Measurements from ENCODE around the gene FICD. TPM values are rescaled to one million over a fixed set of nuclear protein-coding genes. Genes with fewer than 3 reads are reported as not detected.

FICD gene
- total RNA-seq, 1 donor from 2014 or later: 3.8 TPM

DNA sequence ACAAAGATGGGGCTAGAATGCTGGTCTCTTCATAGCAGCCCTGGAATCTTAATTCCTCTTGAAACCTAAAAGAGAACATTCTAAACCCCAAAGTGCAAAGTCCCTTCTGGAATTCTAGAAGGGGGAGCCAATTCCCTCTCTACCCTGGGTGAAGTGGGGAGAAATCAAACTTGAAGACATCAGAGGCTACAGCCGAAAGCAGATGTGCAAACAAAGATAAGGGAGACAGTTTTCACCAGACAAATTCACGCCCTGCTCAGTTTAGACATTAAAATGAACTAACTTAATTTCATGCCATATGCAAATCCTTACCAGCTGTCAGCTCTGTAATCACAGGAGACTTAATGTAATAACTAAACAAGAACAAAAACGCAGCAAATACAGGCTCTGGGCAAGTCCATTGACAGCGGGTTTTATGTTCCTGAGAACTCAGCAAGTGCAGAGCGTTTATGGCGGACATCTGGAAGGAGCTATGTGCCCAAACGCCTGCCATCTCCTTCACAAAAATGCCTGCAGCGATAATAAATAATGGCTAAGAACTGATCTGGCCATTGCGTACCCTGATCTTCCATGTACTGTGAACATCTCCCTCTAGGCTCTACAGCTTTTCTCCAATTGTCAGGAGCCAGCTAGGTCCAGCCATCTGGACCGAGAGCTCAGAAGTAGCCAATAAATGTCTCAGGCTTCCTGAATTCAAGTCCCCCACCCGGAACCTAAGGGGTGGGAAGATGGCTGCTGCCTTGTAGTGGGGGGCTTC, 19.1 kb upstream of the FICD start:
- intact Hi-C loops (cut with DNase I): no loop called here

DNA sequence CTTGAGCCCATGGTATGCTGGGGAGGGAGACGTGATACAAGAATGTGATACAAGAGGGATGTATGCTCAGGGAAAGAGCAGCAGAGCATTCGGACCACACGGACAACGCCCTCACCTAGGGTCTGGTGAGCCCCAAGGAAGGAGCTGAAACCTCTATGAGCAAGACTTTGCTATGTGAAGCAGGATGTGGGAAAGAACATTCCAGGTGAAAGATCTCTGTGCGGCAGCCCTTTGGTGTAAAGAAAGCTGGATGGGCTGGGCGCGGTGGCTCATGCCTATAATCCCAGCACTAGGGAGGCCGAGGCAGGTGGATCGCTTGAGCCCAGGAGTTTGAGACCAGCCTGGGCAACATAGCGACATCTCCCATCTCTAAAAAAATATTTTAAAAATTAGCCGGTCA, 16.9 kb upstream of the FICD start:
- DNase-seq (ENCODE audit: low spot score): no peak
- intact Hi-C loops (cut with DNase I): no loop called here

More for the DNA sequence above, 19.1 kb upstream of the FICD start:
- DNase-seq (ENCODE audit: low spot score): no peak

DNA sequence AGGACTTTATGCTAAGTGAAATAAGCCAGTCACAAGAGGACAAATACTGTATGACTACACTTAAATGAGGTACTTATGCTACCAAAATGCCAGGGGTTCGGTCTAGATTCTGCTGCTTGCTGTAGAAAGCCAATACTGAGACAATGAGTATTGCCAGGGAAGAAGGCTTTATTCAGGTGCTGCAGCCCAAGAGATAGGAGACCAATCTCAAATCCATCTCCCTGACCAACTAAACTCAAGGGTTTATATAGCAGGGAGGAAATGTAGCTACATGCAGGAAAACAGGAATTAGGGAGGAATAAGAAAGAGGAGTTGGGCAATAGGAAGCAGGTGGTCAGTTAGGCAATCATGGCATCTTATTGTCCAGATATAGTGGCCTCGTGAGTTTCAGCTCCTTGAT, 12.2 kb upstream of the FICD start:
- intact Hi-C loops (cut with DNase I): no loop called here
- DNase-seq (ENCODE audit: low spot score): no peak

DNA sequence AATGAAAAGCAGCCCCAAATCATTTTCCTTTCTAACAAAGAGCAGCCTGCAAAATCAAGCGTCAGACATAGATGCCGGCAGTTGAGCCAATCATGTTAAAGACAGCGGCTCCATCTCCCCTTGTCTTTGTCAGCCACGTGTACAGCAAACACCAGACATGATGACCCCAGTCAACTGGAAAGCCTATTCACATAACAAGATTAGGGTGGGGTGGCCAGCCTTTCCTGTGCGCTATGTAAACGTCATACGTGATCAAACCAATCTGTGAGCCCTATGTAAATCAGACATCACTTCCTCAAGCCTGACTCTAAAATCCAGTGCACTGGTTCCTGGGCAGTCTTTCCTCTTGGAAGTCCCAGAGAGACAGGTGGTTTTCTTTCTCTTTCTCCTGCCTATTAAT, 9.9 kb upstream of the FICD start:
- no peak for DNase-seq (ENCODE audit: low spot score)
- intact Hi-C loops (cut with DNase I): no loop called here

DNA sequence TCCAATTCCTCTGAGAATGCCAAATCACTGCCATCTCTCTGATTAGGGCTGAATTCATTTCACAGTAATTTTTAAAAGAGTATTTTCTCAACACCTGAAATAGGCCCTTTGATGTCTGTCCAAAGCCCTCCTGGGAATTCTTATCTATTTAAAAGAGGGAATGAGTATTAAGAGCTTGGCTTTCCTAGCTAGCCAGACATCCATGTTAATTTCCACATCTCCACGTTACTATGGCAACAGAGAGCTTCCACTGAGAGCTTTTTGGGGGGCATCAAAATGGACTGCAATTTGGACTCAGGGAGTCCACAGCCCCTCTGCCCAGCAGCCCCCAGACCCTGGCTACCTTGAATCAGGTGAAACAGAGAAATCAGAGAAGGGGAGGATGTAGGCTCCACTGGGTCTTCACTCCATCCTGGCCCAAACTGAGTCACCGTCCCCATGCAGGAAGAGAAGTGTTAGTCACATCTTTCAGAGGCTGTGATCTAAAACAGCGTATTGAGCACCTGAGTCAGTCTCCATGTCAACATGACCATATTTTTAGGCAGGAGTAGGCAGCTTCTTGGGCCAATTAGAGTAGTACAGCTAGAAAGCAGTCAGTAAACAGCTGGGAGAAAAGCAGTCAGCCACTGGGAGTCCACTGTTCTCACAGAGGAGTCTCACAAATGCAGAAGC, 7.0 kb upstream of the FICD start:
- intact Hi-C loops (cut with DNase I): no loop called here
- no peak for DNase-seq (ENCODE audit: low spot score)

DNA sequence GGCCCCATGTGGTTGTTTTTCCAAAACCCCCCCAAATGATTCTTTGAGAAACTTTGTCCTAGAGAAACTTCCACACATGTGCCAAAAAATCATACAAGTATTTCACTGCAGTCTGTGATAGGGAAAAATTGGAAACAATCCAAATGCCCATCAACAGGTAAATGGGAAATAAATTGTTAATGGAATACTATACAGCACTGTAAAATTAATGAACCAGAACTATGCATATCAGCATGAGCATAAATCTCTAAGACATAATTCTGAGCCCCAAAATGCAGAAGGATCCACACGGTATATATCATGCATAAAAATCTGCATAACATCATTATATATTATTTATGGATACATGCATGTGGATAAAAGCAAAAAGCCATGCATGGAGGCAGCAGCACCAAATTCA, 5.3 kb upstream of the FICD start:
- intact Hi-C loops (cut with DNase I): loop anchor here (5.0 to 10.0 kb wide), 4 partner anchors 105 to 825 kb away; partner anchors contain the start of gene PWP1
- DNase-seq (ENCODE audit: low spot score): no peak

DNA sequence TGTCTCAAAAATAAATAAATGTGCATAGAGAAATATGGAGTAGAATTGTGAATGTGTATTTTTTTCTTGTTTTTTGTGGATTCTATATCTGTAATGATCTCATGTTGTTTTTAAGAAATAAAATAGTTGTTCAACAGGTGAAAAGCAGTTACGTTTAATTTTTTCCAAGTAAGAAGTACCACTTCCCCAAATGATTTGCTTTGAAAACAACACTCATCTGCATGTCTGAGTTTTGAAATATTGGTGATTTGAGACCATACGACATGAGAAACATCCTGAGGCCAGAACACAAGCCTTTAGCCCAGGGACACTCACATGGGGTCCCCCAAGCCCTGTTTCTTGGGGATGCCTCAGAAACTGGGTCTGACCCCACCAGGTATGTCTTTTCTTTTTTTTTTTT, 4.2 kb upstream of the FICD start:
- DNase-seq (ENCODE audit: low spot score): no peak
- intact Hi-C loops (cut with DNase I): loop anchor here (5.0 to 10.0 kb wide), 4 partner anchors 104 to 826 kb away; partner anchors contain the start of gene PWP1

DNA sequence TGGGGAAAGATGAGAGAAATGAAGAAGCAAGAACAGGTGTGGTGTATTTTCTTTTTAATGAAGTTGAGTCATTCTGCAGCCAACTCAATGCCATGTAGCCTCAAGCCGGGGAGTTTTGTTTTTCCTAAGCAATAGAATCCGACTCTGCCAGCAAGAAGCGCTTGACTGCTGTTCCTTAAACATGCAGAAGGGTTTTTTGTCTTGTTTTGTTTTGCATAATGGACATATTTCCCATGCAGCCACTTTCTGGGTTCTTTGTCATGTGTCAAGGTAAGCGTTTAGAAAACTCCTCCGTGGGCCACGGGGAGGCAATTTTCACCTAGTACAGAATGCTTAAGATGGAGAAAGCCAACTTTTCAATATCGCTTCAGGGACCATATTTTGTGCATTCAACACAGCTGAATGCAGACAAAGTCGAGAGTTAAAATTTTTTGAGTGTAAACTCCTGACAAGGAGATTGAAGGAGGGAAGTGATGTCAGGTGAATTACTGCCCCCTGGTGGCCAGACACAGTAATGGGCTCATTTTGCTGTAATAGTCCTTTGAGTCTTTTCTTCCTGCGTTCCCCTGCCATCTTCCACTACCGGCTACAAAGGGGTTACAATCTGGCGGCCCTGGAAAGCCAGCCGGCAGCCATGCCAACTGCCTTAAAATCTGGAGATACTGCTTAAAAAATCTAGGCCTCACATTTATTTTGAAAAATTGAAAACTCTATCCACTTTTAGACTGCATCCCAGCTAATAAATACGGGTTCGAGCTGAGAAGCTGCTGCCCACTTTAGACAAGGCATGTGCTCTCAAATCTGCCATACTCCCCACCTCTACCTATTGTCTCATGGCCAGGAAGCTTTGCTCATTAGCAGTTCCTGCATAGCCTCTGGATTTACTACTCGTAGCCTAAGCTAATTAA, 3.2 kb upstream of the FICD start:
- intact Hi-C loops (cut with DNase I): loop anchor here (5.0 to 10.0 kb wide), 4 partner anchors 103 to 827 kb away; partner anchors contain the start of gene PWP1
- DNase-seq (ENCODE audit: low spot score): no peak

DNA sequence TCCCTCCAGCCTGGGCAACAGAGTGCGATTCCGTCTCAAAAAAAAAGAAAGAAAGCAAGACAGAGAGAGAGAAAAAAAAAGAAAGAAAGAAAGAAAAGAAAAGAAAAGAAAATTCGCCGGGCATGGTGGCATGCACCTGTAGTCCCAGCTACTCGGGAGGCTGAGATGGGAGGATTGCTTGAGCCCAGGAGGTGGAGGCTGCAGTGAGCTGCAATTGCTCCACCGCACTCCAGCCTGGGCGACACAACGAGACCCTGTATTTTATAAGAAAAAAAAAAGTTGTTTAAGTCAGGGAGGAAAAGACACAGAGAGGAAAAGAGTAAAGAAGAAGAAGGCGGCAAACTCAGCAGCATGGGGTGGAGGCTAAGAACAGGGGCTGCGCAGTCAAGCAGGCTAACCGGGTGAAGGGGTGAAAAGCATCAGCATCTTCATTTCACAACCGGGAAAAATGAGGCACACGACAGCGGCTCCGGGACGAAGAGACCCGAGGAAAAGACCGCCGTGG, 557 bp upstream of the FICD start:
- no peak for DNase-seq (ENCODE audit: low spot score)
- intact Hi-C loops (cut with DNase I): loop anchor here (5.0 to 10.0 kb wide), 4 partner anchors 100 to 830 kb away; partner anchors contain the start of gene PWP1

DNA sequence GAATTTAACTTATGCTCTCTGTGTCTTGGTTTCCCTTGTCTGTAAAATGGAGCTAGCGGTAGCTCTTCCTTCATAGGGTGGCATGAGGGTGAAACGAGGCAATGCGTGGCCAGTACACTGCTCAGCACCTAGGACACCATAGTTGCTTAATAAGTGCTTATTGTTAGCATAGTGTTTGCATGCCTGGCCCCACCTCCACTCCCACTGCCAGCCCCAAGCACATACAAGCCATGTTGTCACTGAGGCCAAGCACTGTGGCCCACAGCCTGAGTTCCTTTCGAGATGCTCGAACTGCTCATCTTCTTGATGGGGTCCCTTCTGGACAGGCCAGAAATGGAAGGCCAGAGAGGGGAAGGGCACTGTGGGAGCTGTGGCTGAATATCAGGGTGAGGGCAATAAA, 839 bp downstream of the FICD start:
- no peak for DNase-seq (ENCODE audit: low spot score)
- intact Hi-C loops (cut with DNase I): loop anchor here (10.0 kb wide), 2 partner anchors 99 to 831 kb away; partner anchors contain the start of gene PWP1

DNA sequence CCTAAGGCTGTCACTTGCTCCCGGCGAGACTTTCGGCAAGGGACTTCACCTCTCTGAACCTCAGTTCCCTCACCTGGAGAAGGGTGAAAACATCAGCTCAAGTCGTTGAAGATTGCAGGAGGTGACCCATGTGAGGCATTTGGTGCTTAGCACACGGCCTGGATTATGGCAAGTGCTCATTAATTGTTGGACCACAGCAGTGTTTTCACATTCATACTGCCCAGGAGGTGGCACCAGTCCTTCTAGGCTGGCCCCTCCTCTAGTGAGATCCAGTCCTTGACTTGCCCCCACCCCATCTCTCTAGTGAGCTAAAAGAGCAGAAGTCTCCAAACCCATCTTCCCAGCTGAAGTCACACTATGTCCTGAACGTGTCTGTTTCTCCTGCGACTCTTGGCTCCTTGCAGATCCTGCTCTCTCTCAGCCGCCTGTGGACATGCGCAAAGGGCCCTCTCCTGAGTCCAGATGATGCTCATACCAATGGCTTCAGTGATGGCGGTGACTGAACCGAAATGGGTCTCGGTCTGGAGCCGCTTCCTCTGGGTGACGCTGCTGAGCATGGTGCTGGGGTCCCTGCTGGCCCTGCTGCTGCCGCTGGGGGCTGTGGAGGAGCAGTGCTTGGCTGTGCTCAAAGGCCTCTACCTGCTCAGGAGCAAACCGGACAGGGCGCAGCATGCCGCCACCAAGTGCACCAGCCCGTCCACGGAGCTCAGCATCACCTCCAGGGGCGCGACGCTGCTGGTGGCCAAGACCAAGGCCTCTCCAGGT, 1.6 kb downstream of the FICD start:
- intact Hi-C loops (cut with DNase I): loop anchor here (10.0 kb wide), 2 partner anchors 98 to 832 kb away; partner anchors contain the start of gene PWP1
- DNase-seq (ENCODE audit: low spot score): no peak

DNA sequence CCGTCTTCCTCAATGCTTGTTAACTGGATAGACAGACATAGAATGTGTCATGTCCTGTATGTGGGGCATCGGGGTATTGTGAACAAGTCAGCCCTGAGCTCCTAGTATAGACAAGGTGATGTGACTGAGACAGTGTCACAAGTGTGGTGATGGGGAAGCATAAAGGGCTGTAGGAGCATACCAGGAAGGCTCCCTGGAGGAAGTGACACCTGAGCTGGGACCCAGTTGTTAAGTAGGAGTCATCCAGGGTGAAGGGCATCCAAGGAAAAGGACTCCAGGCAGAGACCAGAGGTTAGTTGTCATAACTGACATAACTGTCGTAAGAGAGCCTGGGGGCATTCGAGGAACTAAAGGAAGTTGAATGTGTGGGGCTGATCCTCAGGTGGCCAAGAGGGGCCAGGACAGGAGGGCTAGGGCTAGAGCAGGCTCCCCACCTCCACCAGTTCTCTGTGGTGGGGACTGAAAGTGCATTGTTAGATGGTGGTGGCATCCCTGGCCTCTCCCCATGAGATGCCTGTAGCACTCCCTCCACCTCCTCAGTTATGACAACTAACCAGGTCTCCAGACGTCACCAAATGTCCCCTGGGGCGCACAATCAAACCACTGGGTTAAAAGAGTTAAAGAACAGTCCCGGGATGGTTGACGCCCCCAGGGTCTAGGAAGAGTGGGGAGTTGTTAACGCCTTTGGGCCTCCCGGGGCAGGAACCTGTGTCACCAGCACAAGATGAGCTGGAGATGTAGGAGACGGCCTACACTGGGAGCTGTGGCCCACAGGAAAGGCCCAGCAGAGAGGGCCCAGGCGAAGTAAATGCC, 2.4 kb downstream of the FICD start:
- intact Hi-C loops (cut with DNase I): loop anchor here (10.0 kb wide), 2 partner anchors 97 to 833 kb away; partner anchors contain the start of gene PWP1
- no peak for DNase-seq (ENCODE audit: low spot score)

DNA sequence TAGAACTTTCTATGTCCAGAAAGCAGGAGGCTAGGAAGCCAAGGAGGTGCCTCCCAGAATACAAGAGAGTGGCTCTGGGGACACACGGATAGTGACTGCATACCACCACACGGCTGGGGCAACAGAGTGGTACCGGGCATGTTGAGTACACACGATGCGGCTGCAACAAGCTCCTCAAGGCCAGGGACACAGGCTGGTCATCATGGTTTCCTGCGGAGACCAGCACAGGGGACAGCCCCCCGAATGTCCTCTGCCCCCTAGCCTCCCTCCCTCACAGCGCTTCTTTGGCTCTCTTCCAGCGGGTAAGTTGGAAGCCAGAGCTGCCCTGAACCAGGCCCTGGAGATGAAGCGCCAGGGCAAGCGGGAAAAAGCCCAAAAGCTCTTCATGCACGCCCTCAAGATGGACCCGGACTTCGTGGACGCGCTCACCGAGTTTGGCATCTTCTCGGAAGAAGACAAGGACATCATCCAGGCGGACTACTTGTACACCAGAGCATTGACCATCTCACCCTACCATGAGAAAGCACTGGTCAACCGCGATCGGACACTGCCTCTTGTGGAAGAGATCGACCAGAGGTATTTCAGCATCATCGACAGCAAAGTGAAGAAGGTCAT, 3.1 kb downstream of the FICD start:
- no peak for DNase-seq (ENCODE audit: low spot score)
- intact Hi-C loops (cut with DNase I): loop anchor here (10.0 kb wide), 2 partner anchors 97 to 833 kb away; partner anchors contain the start of gene PWP1

DNA sequence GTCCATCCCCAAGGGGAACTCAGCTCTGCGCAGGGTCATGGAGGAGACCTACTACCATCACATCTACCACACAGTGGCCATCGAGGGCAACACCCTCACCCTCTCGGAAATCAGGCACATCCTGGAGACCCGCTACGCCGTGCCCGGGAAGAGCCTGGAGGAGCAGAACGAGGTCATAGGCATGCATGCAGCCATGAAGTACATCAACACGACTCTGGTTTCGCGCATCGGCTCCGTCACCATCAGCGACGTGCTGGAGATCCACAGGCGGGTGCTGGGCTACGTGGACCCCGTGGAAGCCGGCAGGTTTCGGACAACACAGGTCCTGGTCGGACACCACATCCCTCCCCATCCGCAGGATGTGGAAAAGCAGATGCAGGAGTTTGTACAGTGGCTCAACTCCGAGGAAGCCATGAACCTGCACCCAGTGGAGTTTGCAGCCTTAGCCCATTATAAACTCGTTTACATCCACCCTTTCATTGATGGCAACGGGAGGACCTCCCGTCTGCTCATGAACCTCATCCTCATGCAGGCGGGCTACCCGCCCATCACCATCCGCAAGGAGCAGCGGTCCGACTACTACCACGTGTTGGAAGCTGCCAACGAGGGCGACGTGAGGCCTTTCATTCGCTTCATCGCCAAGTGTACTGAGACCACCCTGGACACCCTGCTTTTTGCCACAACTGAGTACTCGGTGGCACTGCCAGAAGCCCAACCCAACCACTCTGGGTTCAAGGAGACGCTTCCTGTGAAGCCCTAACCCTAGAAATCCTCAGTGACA, 3.8 kb downstream of the FICD start:
- DNase-seq (ENCODE audit: low spot score): no peak
- intact Hi-C loops (cut with DNase I): loop anchor here (10.0 kb wide), 2 partner anchors 96 to 834 kb away; partner anchors contain the start of gene PWP1

DNA sequence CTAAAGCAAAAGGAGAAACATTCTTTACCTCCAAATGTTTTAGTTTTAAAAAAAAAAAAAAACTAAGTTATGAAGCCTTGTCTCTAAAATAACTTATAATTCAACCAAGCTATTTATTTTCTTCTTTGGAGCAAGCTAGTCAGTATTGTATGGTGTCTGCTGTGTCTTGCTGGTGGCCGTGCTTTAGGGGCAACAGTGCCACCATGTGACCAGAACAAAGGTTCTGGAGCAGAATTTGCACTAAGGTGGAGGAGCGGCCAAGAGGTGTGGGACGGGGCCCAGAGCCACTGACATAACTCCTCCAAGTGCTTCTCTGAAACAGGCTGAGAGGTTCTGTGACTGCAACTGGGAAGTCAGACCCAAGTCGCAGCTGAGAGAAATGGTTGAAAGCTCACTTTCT, 4.5 kb downstream of the FICD start:
- DNase-seq (ENCODE audit: low spot score): no peak
- intact Hi-C loops (cut with DNase I): loop anchor here (10.0 kb wide), 2 partner anchors 95 to 835 kb away; partner anchors contain the start of gene PWP1

DNA sequence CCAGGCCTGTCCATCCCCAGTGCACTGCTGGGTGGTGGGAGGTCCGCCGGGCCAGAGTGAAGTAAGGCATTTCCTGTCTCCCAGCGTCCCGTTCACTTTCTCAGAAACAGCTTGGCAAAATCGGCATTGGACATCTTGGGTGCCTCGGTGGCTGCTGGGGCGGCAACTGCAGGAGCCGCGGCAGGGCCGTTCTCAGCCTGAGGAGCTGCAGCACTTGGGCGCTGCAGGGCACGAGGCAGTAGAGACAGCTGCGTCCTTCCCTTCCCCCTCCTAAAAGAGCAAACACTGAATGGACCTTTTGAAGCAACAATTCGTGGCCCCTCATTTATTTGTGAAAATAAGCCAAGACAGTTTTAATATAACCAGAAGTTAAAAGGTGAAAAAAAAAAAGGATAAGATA, 8.3 kb downstream of the FICD start:
- intact Hi-C loops (cut with DNase I): no loop called here
- DNase-seq (ENCODE audit: low spot score): no peak

DNA sequence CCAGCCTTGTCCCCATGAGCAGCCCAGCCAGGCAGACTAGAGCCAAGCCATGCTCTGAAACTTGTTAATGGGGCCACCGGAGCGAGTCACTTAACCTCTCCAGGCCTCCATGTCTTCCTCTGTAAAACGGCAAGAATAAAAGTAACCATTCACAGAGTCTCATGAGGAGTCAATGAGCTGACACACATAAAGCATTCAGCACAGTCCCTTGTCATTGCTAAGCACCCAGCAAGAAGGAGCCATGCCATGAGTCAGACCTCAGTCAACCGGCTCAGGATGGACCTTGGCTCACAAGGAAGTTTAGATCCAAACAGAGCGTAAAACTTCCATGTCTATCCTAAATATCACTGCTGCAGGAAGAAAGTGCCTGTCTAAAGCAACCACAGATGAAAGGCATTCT, 10.6 kb downstream of the FICD start:
- intact Hi-C loops (cut with DNase I): no loop called here
- no peak for DNase-seq (ENCODE audit: low spot score)
